Liver (tissue), 9 donors: ENCODE data around the gene OXTR. TPM values are rescaled to one million over a fixed set of nuclear protein-coding genes. Genes with fewer than 3 reads are reported as not detected.

ENCODE experiments used
- DNase-seq: peaks from one replicate; pipeline ENCODE4 v3.0.0-alpha.2; 2017; ENCODE audit warnings: low spot score
- H3K27ac ChIP-seq, 2 donors: one replicate each; pipeline ENCODE4 v1.7.0; 2013; ENCODE audit warnings: inconsistent platforms in 2 of 2, low read length in 2 of 2, control low read depth in 1 of 2, low read depth in 1 of 2, mild to moderate bottlenecking in 1 of 2
- H3K27me3 ChIP-seq, 4 donors: one replicate each; pipeline versions ENCODE4 v1.6.1 to v1.7.0; 2013; ENCODE audit warnings: low read length in 3 of 4, inconsistent platforms in 1 of 4, mild to moderate bottlenecking in 1 of 4, moderate library complexity in 1 of 4; ENCODE audit not compliant: control insufficient read depth in 4 of 4, insufficient read depth in 4 of 4
- H3K36me3 ChIP-seq, 4 donors: one replicate each; pipeline versions ENCODE4 v1.6.1 to v1.7.0; 2013; ENCODE audit warnings: low read length in 3 of 4, mild to moderate bottlenecking in 3 of 4, low read depth in 1 of 4, moderate library complexity in 1 of 4; ENCODE audit not compliant: control insufficient read depth in 4 of 4, insufficient read depth in 3 of 4
- H3K4me1 ChIP-seq, 4 donors: one replicate each; pipeline versions ENCODE4 v1.6.1 to v1.7.0; 2013; ENCODE audit warnings: low read length in 3 of 4, mild to moderate bottlenecking in 3 of 4, moderate library complexity in 1 of 4; ENCODE audit not compliant: control insufficient read depth in 4 of 4, insufficient read depth in 4 of 4
- H3K4me3 ChIP-seq, 3 donors: one replicate each; pipeline versions ENCODE4 v1.6.1 to v1.7.0; 2013; ENCODE audit warnings: low read length in 3 of 3, control low read depth in 1 of 3, low read depth in 1 of 3, mild to moderate bottlenecking in 1 of 3
- H3K9ac ChIP-seq, 2 donors: one replicate each; pipeline ENCODE4 v1.7.0; 2013; ENCODE audit warnings: low read length in 2 of 2, mild to moderate bottlenecking in 2 of 2, moderate library complexity in 2 of 2, control low read depth in 1 of 2, low read depth in 1 of 2
- H3K9me3 ChIP-seq, 4 donors: one replicate each; pipeline versions ENCODE4 v1.6.1 to v1.7.0; 2013; ENCODE audit warnings: low read length in 3 of 4; ENCODE audit not compliant: control insufficient read depth in 4 of 4
- EGR1 ChIP-seq, 2 donors: IDR thresholded peaks; 2 replicates each; pipeline ENCODE4 v1.6.1; 2016 to 2018; ENCODE audit warnings: antibody characterized with exemption in 2 of 2, low read depth in 2 of 2
- FOXA1 ChIP-seq: IDR thresholded peaks from 2 replicates; pipeline ENCODE4 v1.6.1; 2016; ENCODE audit warnings: antibody characterized with exemption
- FOXA2 ChIP-seq: IDR thresholded peaks from 2 replicates; pipeline ENCODE4 v1.6.1; 2016; ENCODE audit warnings: antibody characterized with exemption
- GABPA ChIP-seq, 2 donors: IDR thresholded peaks in 1 of 2; conservative IDR thresholded peaks in 1 of 2; 2 replicates each; pipeline ENCODE4 v1.6.1; 2016; ENCODE audit warnings: antibody characterized with exemption in 2 of 2, mild to moderate bottlenecking in 1 of 2, moderate library complexity in 1 of 2
- HNF4A ChIP-seq, 2 donors: conservative IDR thresholded peaks; 2 replicates each; pipeline ENCODE4 v1.6.1; 2016; ENCODE audit warnings: antibody characterized with exemption in 2 of 2, mild to moderate bottlenecking in 2 of 2
- HNF4G ChIP-seq: IDR thresholded peaks from 2 replicates; pipeline ENCODE4 v1.6.1; 2016; ENCODE audit warnings: antibody characterized with exemption
- JUND ChIP-seq, 2 donors: IDR thresholded peaks; 2 replicates each; pipeline ENCODE4 v1.6.1; 2016; ENCODE audit warnings: antibody characterized with exemption in 2 of 2
- NR2F2 ChIP-seq: IDR thresholded peaks from 2 replicates; pipeline ENCODE4 v1.6.1; 2016; ENCODE audit warnings: antibody characterized with exemption
- RAD21 ChIP-seq, 2 donors: IDR thresholded peaks; 2 replicates each; pipeline ENCODE4 v1.6.1; 2016; ENCODE audit warnings: antibody characterized with exemption in 2 of 2, mild to moderate bottlenecking in 2 of 2
- RXRA ChIP-seq, 2 donors: IDR thresholded peaks; 2 replicates each; pipeline ENCODE4 v1.6.1; 2017 to 2018; ENCODE audit warnings: antibody characterized with exemption in 2 of 2, mild to moderate bottlenecking in 1 of 2
- SP1 ChIP-seq: IDR thresholded peaks from 2 replicates; pipeline ENCODE4 v1.6.1; 2018; ENCODE audit warnings: antibody characterized with exemption, mild to moderate bottlenecking
- TAF1 ChIP-seq: conservative IDR thresholded peaks from 2 replicates; pipeline ENCODE4 v1.6.1; 2016; ENCODE audit warnings: antibody characterized with exemption, mild to moderate bottlenecking
- YY1 ChIP-seq: IDR thresholded peaks from 2 replicates; pipeline ENCODE4 v1.6.1; 2016; ENCODE audit warnings: antibody characterized with exemption, mild to moderate bottlenecking
- WGBS: extraction: QIAGEN DNeasy Blood & Tissue Kit; methylation state at CpG from one replicate; pipeline ENCODE4 v1.1.7; 2013; 5-methylcytosine and 5-hydroxymethylcytosine counted together
- polyA plus RNA-seq, 2 donors: library from polyadenylated mRNA; stranded (reverse) in 1 of 2; unstranded in 1 of 2; fragments of 200-250 nt in 1 of 2; fragments of >200 nt in 1 of 2; fragmentation: Nextera tagmentation in 1 of 2; extraction: Ambion mirVana in 1 of 2; gene quantifications; one replicate each; pipeline versions ENCODE4 v1.2.1 to v1.2.3, GENCODE V29; 2013 to 2015
- total RNA-seq, 2 donors: library from RNA; depleted of rRNA; stranded (reverse); fragments of >200 nt; gene quantifications; one replicate each; pipeline ENCODE4 v1.2.3, GENCODE V29; 2014
- TF ChIP-seq, protein P1 (sequence below): IDR thresholded peaks from 2 replicates; pipeline ENCODE4 v1.6.1; 2016; ENCODE audit warnings: antibody characterized with exemption
- TF ChIP-seq, protein P2 (sequence below): IDR thresholded peaks from 2 replicates; pipeline ENCODE4 v1.6.1; 2016; ENCODE audit warnings: antibody characterized with exemption
- TF ChIP-seq, protein P3 (sequence below): fragments of 150-350 bp; IDR thresholded peaks from 2 replicates; pipeline ENCODE4 v1.5.1; 2017; ENCODE audit warnings: improper control_type of control experiment, low read depth, low read length; ENCODE audit not compliant: missing input control
- TF ChIP-seq, protein P4 (sequence below): IDR thresholded peaks from 2 replicates; pipeline ENCODE4 v1.6.1; 2016; ENCODE audit warnings: antibody characterized with exemption
- TF ChIP-seq, protein P5 (sequence below): IDR thresholded peaks from 2 replicates; pipeline ENCODE4 v1.6.1; 2016; ENCODE audit warnings: antibody characterized with exemption, mild to moderate bottlenecking
- donor health status: healthy.
- donor health status: healthy.
- donor health status: healthy.
- donor health status: healthy.
- donor health status: healthy.

Gene OXTR
- total and polyA plus RNA-seq, 4 donors, result 0.05 to 0.28 (median 0.08) TPM; not detected in 1

DNA sequence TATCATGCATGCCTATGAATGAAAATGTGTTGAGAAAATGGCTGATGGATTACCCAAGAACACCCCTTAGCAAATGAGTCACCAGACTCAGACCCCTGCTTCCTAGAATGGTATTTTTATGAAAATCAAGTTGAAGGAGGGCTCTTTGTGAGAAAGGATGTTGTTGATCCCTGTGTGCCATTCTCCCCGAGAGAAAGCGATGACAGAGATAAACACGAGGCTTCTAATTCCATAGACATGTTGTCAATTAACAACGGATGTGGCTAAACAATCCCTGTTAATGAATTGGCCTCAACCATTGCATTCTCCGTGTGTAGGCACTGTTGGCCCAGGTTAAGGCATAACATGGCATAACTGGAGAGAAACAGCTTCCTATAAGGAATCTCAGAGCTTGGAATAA, 5.8 kb upstream of the OXTR start (continued):
- TF ChIP-seq, protein P1, sequence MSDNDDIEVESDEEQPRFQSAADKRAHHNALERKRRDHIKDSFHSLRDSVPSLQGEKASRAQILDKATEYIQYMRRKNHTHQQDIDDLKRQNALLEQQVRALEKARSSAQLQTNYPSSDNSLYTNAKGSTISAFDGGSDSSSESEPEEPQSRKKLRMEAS, result no peak
- TF ChIP-seq HNF4A (conservative IDR thresholded peaks at IDR 0.05) (no peak), GABPA (IDR thresholded peaks at IDR 0.05 in 1 of 2, conservative IDR thresholded peaks at IDR 0.05 in 1 of 2) (no peak), HNF4G (no peak), NR2F2 (no peak), FOXA1 (no peak), EGR1 (IDR thresholded peaks at IDR 0.05; ENCODE audit: low read depth in 2 of 2) (no peak), RXRA (IDR thresholded peaks at IDR 0.05) (no peak), FOXA2 (no peak)
- TF ChIP-seq, protein P2, sequence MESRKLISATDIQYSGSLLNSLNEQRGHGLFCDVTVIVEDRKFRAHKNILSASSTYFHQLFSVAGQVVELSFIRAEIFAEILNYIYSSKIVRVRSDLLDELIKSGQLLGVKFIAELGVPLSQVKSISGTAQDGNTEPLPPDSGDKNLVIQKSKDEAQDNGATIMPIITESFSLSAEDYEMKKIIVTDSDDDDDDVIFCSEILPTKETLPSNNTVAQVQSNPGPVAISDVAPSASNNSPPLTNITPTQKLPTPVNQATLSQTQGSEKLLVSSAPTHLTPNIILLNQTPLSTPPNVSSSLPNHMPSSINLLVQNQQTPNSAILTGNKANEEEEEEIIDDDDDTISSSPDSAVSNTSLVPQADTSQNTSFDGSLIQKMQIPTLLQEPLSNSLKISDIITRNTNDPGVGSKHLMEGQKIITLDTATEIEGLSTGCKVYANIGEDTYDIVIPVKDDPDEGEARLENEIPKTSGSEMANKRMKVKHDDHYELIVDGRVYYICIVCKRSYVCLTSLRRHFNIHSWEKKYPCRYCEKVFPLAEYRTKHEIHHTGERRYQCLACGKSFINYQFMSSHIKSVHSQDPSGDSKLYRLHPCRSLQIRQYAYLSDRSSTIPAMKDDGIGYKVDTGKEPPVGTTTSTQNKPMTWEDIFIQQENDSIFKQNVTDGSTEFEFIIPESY, result no peak

DNA sequence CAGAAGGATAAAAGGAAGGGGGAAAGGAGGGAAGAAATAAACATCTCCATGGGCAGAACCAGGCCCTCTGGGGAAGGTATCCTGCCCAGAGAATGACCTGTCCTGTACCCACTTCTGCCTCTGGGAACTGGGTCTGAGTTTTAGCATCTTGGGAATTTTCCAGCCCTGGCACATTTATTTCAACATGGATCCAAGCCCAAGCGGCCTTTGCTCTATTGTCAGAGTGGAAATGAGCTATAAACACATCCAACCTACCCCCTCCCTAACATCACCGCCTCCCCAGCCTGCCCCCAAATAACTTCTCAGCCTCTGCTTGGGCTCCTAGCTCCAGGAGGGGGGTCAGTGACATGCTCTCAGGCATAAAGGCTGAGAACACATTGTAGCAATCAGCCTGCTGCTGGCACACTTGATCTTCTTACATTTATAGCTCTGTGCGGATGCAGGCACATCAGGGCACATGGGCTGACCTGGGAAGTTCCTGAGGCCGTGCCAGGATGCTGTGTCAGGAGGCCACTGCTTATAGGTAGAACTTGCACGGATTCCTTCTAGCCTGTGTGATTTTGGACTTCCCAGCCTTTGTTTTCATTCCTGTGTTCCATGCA, 4.6 kb upstream of the OXTR start:
- H3K27ac ChIP-seq, result no peak overlapping the region
- DNase-seq, result peak; percentile 6
- peaks cover 0 to 1% (median 0%) of the 10 kb centered on the region in 4 donors for H3K9me3 ChIP-seq
- H3K4me1 ChIP-seq, result peaks cover 0 to 6% (median 3%) of the 10 kb centered on the region in 4 donors
- WGBS, result 91% methylated on average over 5 of the region's 5 CpGs
- no peak overlapping the region for H3K4me3 ChIP-seq
- no peak overlapping the region for H3K9ac ChIP-seq
- no peaks in the 10 kb centered on the region for H3K36me3 ChIP-seq
- TF ChIP-seq RXRA (IDR thresholded peaks at IDR 0.05) (no peak), FOXA2 (no peak)
- H3K27me3 ChIP-seq, result peaks cover 2 to 6% (median 3%) of the 10 kb centered on the region in 4 donors

DNA sequence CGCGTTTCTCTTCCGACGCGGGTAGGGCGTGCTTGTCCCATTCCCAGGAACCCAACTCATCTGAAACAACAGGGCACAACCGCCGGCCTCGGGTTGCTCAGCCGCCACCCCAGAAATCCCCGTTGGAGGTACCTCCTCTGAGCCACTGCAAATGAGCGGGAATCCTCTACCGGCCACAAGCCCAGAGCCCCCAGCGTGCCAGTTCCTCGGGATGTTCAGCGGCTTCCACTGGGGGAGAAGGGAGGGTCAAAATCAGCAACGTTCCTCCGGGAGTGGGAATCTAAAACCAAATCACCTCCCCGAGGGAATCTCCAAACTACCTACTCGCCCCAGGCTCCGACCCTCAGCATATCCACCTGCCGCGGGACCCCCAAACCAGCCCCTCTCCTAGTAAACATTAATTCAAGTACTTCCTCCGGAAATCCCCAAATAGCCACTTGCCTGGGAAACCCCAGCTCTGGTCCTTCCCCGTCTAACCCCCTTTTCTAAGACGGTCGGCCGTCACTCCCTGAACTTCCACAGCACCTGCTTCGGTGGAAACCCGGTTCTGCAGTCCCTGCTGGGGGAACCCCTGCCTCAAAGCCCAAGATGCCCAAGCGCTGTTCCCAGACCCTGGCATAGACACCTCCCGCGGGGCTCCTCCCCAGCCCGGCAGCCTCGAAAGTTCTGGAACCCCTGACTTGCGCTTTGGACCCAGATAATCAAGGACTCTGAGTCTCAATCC, 887 bp downstream of the OXTR start:
- peaks cover 0 to 1% (median 0%) of the 10 kb centered on the region in 4 donors for H3K9me3 ChIP-seq
- peak; percentile 29 for DNase-seq
- no peak overlapping the region for H3K4me3 ChIP-seq
- H3K9ac ChIP-seq, result no peak overlapping the region
- H3K27me3 ChIP-seq, result peaks cover 3 to 9% (median 5%) of the 10 kb centered on the region in 4 donors
- WGBS, result 9% methylated on average over 36 of the region's 36 CpGs
- TF ChIP-seq GABPA (IDR thresholded peaks at IDR 0.05 in 1 of 2, conservative IDR thresholded peaks at IDR 0.05 in 1 of 2), result no peak
- TF ChIP-seq EGR1 (IDR thresholded peaks at IDR 0.05; ENCODE audit: low read depth in 2 of 2), result no peak
- TF ChIP-seq, protein P3, sequence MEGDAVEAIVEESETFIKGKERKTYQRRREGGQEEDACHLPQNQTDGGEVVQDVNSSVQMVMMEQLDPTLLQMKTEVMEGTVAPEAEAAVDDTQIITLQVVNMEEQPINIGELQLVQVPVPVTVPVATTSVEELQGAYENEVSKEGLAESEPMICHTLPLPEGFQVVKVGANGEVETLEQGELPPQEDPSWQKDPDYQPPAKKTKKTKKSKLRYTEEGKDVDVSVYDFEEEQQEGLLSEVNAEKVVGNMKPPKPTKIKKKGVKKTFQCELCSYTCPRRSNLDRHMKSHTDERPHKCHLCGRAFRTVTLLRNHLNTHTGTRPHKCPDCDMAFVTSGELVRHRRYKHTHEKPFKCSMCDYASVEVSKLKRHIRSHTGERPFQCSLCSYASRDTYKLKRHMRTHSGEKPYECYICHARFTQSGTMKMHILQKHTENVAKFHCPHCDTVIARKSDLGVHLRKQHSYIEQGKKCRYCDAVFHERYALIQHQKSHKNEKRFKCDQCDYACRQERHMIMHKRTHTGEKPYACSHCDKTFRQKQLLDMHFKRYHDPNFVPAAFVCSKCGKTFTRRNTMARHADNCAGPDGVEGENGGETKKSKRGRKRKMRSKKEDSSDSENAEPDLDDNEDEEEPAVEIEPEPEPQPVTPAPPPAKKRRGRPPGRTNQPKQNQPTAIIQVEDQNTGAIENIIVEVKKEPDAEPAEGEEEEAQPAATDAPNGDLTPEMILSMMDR, result no peak
- no peak for TF ChIP-seq FOXA2
- no peak for TF ChIP-seq JUND (IDR thresholded peaks at IDR 0.05)
- no peak for TF ChIP-seq RAD21 (IDR thresholded peaks at IDR 0.05)
- no peak for TF ChIP-seq HNF4G
- no peak for TF ChIP-seq FOXA1
- no peak for TF ChIP-seq RXRA (IDR thresholded peaks at IDR 0.05)
- no peak for TF ChIP-seq NR2F2
- no peak for TF ChIP-seq TAF1
- TF ChIP-seq, protein P1, result no peak
- TF ChIP-seq YY1, result no peak
- TF ChIP-seq SP1, result no peak
- TF ChIP-seq, protein P4, sequence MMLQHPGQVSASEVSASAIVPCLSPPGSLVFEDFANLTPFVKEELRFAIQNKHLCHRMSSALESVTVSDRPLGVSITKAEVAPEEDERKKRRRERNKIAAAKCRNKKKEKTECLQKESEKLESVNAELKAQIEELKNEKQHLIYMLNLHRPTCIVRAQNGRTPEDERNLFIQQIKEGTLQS, result no peak
- no peak for TF ChIP-seq HNF4A (conservative IDR thresholded peaks at IDR 0.05)
- TF ChIP-seq, protein P5, sequence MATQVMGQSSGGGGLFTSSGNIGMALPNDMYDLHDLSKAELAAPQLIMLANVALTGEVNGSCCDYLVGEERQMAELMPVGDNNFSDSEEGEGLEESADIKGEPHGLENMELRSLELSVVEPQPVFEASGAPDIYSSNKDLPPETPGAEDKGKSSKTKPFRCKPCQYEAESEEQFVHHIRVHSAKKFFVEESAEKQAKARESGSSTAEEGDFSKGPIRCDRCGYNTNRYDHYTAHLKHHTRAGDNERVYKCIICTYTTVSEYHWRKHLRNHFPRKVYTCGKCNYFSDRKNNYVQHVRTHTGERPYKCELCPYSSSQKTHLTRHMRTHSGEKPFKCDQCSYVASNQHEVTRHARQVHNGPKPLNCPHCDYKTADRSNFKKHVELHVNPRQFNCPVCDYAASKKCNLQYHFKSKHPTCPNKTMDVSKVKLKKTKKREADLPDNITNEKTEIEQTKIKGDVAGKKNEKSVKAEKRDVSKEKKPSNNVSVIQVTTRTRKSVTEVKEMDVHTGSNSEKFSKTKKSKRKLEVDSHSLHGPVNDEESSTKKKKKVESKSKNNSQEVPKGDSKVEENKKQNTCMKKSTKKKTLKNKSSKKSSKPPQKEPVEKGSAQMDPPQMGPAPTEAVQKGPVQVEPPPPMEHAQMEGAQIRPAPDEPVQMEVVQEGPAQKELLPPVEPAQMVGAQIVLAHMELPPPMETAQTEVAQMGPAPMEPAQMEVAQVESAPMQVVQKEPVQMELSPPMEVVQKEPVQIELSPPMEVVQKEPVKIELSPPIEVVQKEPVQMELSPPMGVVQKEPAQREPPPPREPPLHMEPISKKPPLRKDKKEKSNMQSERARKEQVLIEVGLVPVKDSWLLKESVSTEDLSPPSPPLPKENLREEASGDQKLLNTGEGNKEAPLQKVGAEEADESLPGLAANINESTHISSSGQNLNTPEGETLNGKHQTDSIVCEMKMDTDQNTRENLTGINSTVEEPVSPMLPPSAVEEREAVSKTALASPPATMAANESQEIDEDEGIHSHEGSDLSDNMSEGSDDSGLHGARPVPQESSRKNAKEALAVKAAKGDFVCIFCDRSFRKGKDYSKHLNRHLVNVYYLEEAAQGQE, result no peak
- TF ChIP-seq, protein P2, result no peak
- no peak overlapping the region for H3K27ac ChIP-seq
- H3K4me1 ChIP-seq, result peaks cover 2 to 20% (median 17%) of the 10 kb centered on the region in 4 donors
- no peaks in the 10 kb centered on the region for H3K36me3 ChIP-seq
